GM19328 (cell line): Measurements from ENCODE around the gene LRMDA.

Source experiments
- ATAC-seq: cut with Tn5 transposase; IDR thresholded peaks from one replicate; pipeline ENCODE4 v1.9.1; 2021; ENCODE audit warnings: mild to moderate bottlenecking, moderate library complexity; ENCODE audit not compliant: unreplicated experiment

Gene LRMDA

GRCh38 chr10:76169246-76169645 lies 737.8 kb downstream of the LRMDA start:
- ATAC-seq, result no peak

GRCh38 chr10:76172020-76172419 lies 740.6 kb downstream of the LRMDA start:
- no peak for ATAC-seq

GRCh38 chr10:76175533-76176165 lies 744.2 kb downstream of the LRMDA start:
- ATAC-seq, result no peak

GRCh38 chr10:76176166-76176550 lies 744.7 kb downstream of the LRMDA start:
- ATAC-seq, result no peak

- ATAC-seq, result no peak
These were observed 746.5 kb downstream of the LRMDA start for GRCh38 chr10:76177936-76178335.

GRCh38 chr10:76178532-76179292 lies 747.3 kb downstream of the LRMDA start:
- no peak for ATAC-seq

- ATAC-seq, result no peak
These were observed 748.4 kb downstream of the LRMDA start for GRCh38 chr10:76179806-76180205.

GRCh38 chr10:76184647-76185046 lies 753.2 kb downstream of the LRMDA start:
- no peak for ATAC-seq

GRCh38 chr10:76185471-76186301 lies 754.3 kb downstream of the LRMDA start:
- ATAC-seq, result no peak

- no peak for ATAC-seq
These were observed 756.8 kb downstream of the LRMDA start for GRCh38 chr10:76188216-76188615.

GRCh38 chr10:76190634-76191270 lies 759.3 kb downstream of the LRMDA start:
- no peak for ATAC-seq

- no peak for ATAC-seq
These were observed 759.9 kb downstream of the LRMDA start for GRCh38 chr10:76191336-76191735.

GRCh38 chr10:76192151-76192550 lies 760.7 kb downstream of the LRMDA start:
- no peak for ATAC-seq

GRCh38 chr10:76192694-76193320 lies 761.4 kb downstream of the LRMDA start:
- no peak for ATAC-seq

- no peak for ATAC-seq
These were observed 764.4 kb downstream of the LRMDA start for GRCh38 chr10:76195654-76196390.

GRCh38 chr10:76197293-76197692 lies 765.9 kb downstream of the LRMDA start:
- ATAC-seq, result no peak

- no peak for ATAC-seq
These were observed 767.0 kb downstream of the LRMDA start for GRCh38 chr10:76198287-76199035.

GRCh38 chr10:76201962-76202361 lies 770.5 kb downstream of the LRMDA start:
- ATAC-seq, result no peak

- ATAC-seq, result no peak
These were observed 771.4 kb downstream of the LRMDA start for GRCh38 chr10:76202777-76203176.
